GM10248 (cell line): ENCODE data around the gene RNF114.

Experiments used
- CTCF ChIA-PET: fragments of 300-600 bp; sonication (Branson Sonifier 250); formaldehyde crosslinking; extraction: SDS; loops from one replicate; lab custom pipeline; 2021; ENCODE audit warnings: antibody characterized with exemption; lab: Yijun Ruan, JAX
- POLR2A ChIA-PET: fragments of 350-650 bp; sonication (Branson Sonifier 250); formaldehyde crosslinking; extraction: SDS; loops from one replicate; lab custom pipeline; 2020; ENCODE audit warnings: antibody characterized with exemption; lab: Yijun Ruan, JAX
- DNase-seq: peaks from one replicate; pipeline ENCODE4 v3.0.0; 2012; ENCODE audit errors: extremely low spot score
- TF ChIP-seq, protein P1 (sequence below): IDR thresholded peaks from 2 replicates; pipeline ENCODE4 v1.5.1; 2012; ENCODE audit warnings: mild to moderate bottlenecking, low read depth; ENCODE audit errors: extremely low read depth, missing control alignments, control extremely low read depth

Gene RNF114

DNA sequence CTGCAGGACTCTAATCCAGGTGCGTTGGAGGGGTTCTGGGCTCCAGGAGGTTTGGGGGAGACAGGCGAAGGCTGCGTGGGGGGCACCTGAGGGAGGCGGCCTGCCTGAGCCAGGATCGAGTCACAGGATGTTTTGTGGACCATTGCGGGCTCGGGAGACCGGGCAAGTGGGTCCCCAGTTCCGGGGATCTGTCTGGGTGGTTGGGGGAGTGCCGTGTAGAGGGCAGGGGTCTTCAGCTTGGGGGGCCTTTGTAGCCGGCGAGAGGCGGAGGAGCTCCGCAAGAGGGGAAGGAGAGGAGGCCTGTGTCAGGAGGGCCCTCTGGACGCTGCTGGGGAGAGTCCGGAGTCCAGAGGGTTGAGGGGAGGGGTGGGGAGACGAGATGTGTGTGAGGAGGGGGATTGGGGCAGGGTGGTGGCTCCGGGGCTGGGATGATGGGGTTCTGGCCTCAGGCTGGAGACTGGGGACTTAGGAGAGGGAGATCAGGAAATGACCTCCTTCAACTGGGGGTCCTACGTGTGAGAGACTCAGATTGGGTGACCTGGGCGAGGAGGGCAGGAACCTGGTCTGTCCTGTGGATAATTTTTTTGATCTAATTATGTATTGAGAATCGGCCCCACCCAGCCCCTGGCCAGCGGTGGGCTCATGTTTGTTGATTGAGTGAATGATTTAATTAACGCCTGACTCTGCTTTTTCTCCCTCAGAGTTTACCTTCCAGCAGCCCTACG lies 47.1 kb downstream of the RNF114 start:
- CTCF ChIA-PET = interaction anchor here (1.6 to 10.6 kb wide), 2 partner anchors 88 to 110 kb away, joined by 5 to 331 read pairs; no protein-coding TSS in a partner anchor
- TF ChIP-seq, protein P1, sequence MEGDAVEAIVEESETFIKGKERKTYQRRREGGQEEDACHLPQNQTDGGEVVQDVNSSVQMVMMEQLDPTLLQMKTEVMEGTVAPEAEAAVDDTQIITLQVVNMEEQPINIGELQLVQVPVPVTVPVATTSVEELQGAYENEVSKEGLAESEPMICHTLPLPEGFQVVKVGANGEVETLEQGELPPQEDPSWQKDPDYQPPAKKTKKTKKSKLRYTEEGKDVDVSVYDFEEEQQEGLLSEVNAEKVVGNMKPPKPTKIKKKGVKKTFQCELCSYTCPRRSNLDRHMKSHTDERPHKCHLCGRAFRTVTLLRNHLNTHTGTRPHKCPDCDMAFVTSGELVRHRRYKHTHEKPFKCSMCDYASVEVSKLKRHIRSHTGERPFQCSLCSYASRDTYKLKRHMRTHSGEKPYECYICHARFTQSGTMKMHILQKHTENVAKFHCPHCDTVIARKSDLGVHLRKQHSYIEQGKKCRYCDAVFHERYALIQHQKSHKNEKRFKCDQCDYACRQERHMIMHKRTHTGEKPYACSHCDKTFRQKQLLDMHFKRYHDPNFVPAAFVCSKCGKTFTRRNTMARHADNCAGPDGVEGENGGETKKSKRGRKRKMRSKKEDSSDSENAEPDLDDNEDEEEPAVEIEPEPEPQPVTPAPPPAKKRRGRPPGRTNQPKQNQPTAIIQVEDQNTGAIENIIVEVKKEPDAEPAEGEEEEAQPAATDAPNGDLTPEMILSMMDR = no peak
- DNase-seq = no peak
- POLR2A ChIA-PET = interaction anchor here (1.7 kb wide), 1 partner anchor 16 kb away, joined by 5 read pairs; no protein-coding TSS in a partner anchor

DNA sequence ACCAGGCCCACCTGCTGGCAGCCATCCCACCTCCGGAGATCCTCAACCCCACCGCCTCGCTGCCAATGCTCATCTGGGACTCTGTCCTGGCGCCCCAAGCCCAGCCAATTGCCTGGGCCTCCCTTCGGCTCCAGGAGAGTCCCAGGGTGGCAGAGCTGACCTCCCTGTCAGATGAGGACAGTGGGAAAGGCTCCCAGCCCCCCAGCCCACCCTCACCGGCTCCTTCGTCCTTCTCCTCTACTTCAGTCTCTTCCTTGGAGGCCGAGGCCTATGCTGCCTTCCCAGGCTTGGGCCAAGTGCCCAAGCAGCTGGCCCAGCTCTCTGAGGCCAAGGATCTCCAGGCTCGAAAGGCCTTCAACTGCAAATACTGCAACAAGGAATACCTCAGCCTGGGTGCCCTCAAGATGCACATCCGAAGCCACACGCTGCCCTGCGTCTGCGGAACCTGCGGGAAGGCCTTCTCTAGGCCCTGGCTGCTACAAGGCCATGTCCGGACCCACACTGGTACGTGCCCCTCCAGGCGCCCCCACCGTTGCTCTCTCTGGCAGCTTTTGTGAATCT lies 47.7 kb downstream of the RNF114 start:
- TF ChIP-seq, protein P1 = no peak
- no peak for DNase-seq
- ChIA-PET CTCF (interaction anchor here (1.1 to 10.6 kb wide), 3 partner anchors 46 to 109 kb away, joined by 3 to 331 read pairs (median 5); no protein-coding TSS in a partner anchor), POLR2A (interaction anchor here (0.5 to 1.7 kb wide), 2 partner anchors 16 to 76 kb away, joined by 4 to 5 read pairs; no protein-coding TSS in a partner anchor)

DNA sequence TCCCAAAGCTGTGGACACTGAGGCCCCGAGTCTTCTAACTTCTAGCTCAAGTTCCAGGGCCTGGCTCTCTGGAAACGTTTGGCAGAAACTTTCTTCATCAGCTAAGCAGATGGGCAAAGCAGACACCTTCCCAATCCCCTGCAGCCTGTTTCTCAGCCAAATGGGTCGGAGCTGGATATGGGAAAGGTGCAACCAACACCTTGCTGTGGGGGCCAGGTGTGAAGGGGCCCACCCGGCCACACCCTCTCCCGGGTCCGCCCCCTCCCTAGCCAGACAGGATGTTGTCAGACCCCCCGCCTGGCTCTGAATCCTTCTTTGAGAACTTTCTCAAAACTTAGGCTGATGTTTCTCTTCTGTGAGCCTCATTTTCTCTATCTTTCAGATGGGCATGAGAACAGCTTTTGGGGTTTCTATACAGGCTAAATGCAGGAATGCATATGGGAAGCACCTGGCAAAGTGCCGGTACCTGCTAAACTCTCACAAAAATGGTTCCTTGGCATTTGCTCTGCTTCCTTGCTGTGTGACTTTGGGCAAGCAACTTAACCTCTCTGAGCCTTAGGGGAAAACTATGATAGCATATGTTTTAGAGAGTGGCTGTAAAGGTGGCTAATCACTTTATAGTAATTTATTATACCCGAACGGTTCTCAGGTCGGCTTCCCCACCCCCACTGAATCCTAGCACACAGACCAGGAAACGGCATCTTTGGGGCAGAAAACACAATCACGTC lies 48.4 kb downstream of the RNF114 start:
- DNase-seq = no peak
- CTCF ChIA-PET = interaction anchor here (1.1 to 10.6 kb wide), 3 partner anchors 46 to 108 kb away, joined by 3 to 331 read pairs (median 5); no protein-coding TSS in a partner anchor
- TF ChIP-seq, protein P1 = no peak
- POLR2A ChIA-PET = interaction anchor here (0.5 to 1.7 kb wide), 2 partner anchors 15 to 75 kb away, joined by 4 to 5 read pairs; no protein-coding TSS in a partner anchor

DNA sequence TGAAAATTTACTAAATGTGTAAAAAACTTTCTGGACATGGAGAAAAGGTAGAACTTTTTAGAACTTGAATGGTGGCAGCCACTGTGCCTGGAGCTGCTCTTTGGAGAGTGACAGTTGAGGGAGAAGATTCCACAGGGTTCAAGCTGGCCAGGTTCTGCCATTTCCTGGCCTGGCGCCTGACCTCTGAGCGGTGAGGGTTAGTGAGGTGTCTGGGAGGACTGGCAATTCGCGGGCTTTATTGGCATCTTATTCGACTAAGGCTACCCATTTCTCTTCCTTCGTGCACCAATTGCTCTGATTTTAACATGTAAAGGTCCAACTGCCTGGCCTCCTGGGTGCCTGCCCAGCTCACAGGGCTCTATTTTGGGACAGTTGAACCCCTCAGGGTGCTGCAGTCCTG lies 49.0 kb downstream of the RNF114 start:
- ChIA-PET CTCF (interaction anchor here (1.1 to 10.6 kb wide), 2 partner anchors 47 to 86 kb away, joined by 3 to 331 read pairs; no protein-coding TSS in a partner anchor), POLR2A (no interaction called here)
- DNase-seq = no peak
- TF ChIP-seq, protein P1 = no peak

DNA sequence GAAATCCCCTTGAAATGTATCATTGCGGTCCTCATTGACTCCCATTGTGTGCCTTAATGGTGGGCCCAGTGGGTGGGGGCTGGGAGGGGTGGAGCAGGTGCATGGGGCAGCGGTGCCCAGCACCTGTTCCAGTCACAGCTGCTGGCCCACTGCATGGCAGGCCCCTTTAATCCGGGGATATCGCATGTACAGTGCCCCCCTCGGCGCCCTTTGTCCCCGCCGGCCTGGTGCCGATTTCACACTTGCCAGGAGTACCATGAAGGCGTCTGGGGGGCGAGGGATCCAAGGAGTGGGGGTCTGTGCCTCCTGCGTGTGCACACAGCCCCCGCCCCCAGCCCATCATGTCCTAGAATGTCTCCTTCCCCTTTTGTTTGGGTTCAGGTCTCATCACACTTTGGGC lies 49.4 kb downstream of the RNF114 start:
- ChIA-PET CTCF (interaction anchor here (1.2 to 10.6 kb wide), 3 partner anchors 85 to 91 kb away, joined by 3 to 331 read pairs (median 18); no protein-coding TSS in a partner anchor), POLR2A (no interaction called here)
- DNase-seq = no peak
- TF ChIP-seq, protein P1 = no peak

DNA sequence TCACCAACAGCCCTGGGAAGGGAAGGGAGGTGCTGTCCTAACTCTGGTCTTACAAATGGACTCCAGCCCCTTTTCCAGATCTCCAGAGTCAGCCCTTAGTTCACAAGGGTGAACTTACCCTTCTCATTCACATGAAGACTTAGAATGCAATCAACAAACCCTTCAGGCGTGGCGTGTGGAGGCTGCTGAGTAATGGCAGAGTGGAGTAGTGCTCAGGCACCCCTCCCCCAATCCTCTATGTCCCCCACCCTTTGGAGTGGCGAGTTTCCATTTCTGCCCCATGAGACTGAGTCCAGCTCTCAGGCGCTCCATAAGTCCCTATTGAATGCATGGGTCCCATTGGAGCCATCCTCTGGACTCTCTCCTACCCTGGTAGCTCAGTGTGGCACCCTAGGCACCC lies 49.9 kb downstream of the RNF114 start:
- ChIA-PET CTCF (interaction anchor here (0.9 to 1.5 kb wide), 4 partner anchors 22 to 90 kb away, joined by 3 to 18 read pairs (median 3); no protein-coding TSS in a partner anchor), POLR2A (no interaction called here)
- no peak for DNase-seq
- TF ChIP-seq, protein P1 = no peak
